Measurements from ENCODE around the gene RAB22A.

Gene RAB22A

DNA sequence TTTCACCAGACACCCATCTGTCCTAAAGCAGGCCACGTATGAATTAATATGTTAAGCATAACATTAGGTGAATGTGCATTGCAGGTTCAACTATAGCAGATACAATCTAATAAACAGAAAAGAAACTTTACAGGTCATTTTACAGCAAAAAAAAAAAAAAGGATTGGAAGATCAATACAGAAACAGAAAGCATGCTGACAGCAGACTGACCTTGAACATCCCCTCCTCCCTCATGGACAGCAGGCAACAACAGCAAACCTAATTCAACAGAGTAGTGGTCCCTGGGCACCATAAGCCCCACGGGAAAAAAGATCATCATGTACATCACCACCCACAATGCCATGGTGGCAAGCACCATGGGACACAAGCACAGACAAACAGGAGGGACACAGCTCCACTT lies 12.1 kb upstream of the RAB22A start:
- FAIRE-seq (peak; percentile 96), DNase-seq (ENCODE audit: insufficient read length, low spot score) (no peak)

DNA sequence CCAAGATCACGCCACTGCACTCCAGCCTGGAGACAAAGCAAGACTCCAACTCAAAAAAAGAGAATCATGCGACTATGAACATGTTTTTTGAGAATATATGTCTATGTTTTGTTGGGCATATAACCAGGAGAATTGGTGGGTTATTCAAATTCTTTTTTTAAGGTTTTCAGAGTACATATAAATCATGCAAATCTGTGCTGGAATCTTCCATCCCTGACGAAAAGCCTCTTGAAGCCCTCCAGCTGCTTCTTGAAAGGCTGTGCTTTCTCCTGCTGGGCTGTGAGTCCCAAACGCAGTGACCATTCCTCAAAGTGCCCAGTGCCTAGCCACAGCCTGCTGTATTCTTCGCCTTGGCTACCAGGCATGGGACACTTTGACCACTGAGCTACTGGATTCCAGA lies 9.2 kb upstream of the RAB22A start:
- DNase-seq (ENCODE audit: insufficient read length, low spot score): no peak
- FAIRE-seq: no peak

DNA sequence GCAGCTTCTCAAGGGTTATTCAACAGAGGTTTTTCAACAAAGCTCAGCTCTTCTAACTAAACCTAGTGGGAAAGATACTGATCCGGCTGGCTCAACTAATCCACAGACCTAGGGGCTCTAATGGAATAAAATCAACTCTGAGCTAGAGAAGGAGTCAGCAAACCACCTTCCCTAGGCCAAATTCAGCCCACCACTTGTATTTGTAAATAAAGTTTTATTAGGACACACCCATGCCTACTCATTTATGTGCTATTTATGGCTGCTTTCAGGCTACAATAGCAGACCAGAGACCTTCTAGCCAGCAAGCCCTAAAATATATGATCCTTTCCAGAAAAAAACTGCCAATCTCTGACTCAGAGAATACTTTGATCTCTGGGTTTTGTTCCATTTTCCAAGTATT lies 6.0 kb upstream of the RAB22A start:
- DNase-seq (ENCODE audit: insufficient read length, low spot score) (no peak), FAIRE-seq (peak; percentile 28)

DNA sequence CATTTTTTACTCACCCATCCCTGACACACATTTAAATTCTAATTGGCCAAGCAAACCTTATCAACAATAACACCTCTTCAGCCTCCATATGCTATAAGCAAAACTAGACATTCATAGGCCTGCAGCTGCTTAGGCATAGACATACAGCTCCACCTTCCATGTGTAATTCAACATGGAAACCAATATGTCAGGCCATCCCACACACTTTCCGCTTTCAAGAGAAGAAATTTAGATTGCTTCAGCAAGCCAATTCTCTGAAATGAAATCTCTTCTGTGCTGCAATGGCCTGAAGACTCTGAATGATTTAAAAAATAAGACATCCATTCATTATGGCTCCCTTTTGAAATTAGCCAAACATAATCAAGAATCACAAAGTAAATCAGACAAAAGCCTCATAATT lies 4.5 kb upstream of the RAB22A start:
- peak; percentile 86 for FAIRE-seq
- DNase-seq (ENCODE audit: insufficient read length, low spot score): no peak

DNA sequence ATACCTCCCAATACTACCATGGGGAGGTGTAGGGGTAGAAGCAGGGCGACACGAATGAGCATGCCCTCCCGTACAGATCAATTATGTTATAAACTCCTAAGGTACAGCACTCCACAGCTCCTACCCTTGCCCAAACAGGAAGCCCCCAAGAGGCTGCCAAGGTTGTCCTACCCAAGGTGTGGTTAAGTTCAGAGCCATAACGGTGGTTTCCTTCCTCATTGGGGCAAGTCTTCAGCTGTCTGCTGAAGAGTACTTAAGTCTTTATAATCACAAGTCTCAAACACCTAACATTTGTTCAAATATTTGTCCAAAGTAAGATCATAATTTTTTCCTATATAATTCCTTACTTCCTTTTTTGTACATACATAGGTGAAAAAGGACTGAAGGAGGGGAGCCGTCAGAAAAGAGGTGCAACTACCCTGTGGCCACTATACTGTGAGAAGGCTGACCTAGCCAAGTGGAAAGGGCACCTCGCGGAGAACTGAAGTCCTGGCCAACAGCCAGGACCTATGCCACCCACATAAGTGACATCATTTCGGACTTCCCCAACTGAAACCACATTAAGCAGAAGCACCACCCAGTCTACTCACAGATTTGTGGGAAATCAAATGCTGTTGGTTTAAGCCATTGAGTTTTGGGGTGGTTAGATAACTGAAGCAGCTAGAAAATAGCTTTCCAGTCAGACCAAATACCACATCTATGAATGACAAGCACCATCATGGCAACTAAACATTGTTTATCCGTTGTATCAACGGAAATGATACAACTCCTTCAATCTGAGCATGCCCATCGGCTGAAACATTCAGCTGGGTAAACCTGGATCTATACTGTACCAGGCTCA lies 2.9 kb upstream of the RAB22A start:
- DNase-seq (ENCODE audit: insufficient read length, low spot score) (peak; percentile 61), FAIRE-seq (peak; percentile 98)

DNA sequence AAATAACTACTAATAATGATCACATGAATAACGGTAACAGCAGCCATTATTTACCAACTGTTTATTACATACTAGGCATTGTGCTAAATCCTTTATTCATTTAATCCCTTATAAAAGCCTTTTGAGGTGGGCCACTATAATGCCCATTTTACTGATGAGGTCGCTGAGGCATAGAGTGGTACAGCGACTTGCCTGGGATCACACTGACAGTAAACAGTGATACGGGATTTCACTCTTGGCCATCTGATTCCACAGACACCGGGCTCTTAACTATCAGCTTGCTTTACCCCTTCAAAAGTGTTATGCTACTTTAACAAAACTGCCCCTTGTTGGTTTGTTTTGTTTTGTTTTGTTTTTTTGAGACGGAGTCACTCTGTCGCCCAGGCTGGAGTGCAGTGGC lies 2.2 kb upstream of the RAB22A start:
- DNase-seq (ENCODE audit: insufficient read length, low spot score) (no peak), FAIRE-seq (no peak)

DNA sequence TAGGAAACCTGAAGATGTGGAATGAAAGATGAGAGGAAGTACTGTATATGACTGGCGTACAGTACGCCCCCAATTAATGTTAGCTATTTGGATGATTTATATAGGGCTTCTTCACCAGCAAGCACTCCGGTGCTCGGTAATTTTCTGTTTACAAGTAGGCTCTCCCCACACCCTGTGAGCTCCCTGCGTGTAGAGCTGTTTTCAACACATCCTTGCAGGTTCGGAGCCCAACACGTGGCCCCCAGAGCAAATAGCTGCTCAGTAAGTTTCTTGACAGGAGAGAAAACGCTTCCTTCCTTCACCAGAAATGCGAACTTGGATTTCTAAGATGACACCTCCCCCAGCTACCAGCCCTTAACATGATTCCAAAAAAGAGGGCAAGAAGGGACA lies 1.2 kb upstream of the RAB22A start:
- FAIRE-seq (no peak), DNase-seq (ENCODE audit: insufficient read length, low spot score) (no peak)

DNA sequence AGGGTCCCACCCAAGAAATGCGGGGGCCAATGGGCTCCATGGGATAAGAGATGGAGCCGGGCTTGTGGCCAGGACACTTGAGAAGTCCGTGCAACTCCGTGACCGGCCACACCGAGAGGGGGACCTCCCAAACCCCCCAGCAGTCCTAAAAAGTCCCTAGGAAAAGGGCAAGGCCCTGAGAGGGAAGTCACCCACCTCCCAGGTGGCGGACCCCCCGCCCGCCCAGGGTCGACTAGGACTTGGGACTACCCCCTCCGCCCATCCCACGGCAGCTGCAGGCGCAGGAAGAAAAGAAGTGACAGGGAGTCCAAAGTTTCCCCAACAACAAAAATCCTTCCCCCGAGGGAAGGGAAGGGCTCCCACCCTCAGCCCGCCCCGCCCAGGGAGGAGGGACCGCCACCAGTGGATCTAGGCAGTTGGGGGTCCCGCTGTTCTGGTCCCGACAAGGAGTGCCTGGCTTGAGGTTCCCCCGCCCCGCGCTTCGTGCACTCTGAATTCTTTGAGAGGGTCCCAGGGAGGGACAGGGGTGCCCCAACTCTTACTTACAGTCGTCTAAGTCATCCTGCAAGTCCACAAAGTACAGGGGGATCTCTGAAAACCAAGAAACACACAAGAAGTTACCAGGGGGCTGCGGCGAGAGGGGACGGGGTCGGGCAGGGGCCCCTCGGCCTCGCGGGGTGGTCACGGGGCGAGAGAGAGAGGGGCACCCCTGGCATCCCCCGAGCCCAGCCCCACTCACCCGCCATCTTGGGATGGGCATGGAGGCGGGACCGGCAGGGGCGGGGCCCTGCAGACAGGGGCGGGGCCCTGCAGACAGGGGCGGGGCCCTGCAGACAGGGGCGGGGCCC lies 611 bp upstream of the RAB22A start:
- FAIRE-seq (peak; percentile 67), DNase-seq (ENCODE audit: insufficient read length, low spot score) (peak; percentile 94)

DNA sequence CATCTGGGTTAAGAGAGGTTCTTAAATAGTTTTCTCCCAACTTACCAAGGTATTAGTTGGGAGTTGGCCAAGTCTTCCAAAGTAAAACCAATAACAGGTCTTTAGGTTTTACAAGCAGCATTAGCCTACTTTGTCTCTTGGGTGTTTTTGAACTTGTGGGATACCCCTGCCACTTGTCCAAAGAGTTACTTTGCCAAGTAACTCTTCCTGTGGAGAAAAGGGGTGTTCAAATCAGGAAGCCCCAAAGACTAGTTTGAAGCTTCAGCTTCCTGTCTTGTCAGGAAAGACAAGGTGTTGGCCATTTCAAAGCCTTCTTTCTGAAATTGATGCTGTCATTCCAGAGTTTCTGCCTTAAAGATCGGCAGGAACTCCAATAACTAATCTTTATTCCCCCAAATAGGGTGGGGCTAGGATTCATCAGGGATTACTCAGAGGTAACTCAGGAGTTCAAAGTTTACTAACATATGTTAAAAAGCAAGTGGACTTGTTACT lies 822 bp downstream of the RAB22A start:
- DNase-seq (ENCODE audit: insufficient read length, low spot score): peak; percentile 43
- peak; percentile 49 for FAIRE-seq

DNA sequence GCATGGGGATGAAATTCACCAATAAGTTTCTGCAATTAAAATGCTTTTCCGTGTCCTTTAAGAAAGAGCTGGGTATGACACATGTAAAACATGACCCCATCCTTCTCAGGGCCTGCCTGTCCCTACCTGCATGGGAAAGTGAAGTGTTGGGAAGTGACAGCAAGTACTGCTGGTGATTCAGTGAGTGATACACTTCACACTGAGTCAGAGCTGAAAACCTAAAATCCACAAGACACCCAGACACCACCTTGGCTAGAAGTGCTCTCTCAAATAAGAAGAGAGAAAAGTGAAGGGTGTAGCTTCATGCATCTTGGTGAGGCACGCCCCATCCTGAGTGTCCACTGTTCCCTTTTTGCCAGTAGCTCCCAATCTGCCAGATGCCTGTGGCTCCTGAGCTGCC lies 3.3 kb downstream of the RAB22A start:
- DNase-seq (ENCODE audit: insufficient read length, low spot score): no peak
- FAIRE-seq: peak; percentile 85

DNA sequence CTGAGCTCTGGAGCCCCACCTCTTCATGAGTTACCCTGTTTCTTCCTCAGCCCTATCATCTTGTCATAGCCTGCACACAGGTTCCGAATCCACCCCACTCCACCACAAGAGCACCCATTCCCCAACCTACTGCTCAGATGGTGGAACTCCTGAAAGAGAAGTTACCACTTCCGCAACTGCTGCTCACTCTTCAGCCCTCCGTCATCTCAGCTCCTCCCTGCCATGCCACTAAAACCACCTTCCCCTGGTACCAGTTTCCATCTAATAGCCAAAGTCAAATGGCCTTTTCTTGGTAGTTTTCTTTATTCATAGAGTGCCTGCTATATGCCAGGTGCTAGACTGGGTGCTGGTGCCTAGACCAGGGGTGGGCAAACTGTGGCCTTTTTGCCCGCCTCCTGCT lies 3.9 kb downstream of the RAB22A start:
- FAIRE-seq (peak; percentile 63), DNase-seq (ENCODE audit: insufficient read length, low spot score) (no peak)

DNA sequence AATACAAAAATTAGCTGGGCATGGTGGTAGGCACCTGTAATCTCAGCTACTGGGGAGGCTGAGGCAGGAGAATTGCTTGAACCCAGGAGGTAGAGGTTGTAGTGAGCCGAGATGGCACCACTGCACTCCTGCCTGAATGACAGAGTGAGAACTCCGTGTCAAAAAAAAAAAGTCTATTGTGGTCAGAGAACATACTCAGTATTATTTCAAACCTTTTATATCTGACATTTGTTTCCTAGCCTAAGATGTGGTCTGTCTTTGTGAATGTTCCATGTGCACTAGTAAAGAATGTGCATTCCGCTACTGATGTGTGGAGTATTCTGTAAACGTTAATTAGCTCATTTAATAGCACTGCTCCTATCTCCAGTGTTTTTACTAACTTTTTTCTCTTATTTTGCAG lies 11.7 kb downstream of the RAB22A start:
- DNase-seq (ENCODE audit: insufficient read length, low spot score): no peak
- FAIRE-seq: peak; percentile 78

DNA sequence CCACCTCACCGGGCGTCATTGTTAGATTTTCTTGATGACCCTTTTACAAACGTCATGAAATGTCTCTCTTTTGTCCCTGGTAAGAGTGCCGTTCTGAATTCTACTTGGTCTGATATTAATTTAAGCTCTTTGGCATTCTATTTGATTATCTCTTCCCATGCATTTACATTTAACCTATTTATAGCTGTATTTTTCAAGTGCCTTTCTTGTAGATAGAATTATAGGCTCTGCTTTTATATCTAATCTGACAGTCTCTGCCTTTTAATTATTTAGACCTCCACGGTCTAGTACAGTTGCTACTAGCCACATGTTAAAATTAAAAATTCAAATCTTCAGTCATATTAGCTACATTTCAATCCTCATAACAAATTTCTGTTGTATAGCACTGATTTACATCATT lies 12.6 kb downstream of the RAB22A start:
- FAIRE-seq: no peak
- DNase-seq (ENCODE audit: insufficient read length, low spot score): no peak

DNA sequence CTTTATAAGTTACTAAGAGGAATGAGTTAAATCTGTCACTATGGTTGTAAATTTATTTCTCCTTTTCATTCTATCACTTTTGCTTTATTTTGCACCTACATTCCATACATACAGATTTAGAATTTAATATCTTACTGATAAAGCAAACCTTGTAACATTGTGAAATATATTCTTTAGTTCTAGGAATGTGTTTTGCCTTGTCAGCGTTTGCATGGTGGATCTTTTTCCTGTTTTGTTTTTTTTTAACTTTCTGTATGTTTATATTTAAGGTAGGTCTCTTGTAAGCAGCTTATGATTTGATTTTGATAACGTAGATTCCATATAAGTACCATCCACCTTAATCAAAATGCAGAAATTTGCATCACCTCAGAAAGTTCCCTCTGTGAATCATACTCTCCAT lies 16.4 kb downstream of the RAB22A start:
- FAIRE-seq: no peak
- DNase-seq (ENCODE audit: insufficient read length, low spot score): no peak

DNA sequence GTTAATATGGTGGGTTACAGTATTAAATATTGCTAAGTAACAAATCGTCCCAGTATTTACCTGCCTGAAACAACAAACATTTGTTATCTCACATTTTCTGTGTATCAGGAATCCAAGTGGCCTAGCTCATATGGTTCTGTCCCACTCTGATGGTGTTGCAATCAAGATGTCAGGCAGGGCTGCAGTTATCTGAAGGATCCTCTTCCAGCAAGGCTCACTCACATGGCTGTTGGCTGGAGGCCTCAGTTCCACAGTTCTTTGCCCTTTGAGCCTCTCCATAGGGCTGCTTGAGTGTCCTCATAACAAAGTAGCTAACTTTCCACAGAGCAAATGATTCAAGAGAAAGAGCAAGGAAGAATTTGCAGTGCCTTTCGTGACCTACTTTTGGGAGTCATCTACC lies 17.7 kb downstream of the RAB22A start:
- no peak for DNase-seq (ENCODE audit: insufficient read length, low spot score)
- peak; percentile 96 for FAIRE-seq

DNA sequence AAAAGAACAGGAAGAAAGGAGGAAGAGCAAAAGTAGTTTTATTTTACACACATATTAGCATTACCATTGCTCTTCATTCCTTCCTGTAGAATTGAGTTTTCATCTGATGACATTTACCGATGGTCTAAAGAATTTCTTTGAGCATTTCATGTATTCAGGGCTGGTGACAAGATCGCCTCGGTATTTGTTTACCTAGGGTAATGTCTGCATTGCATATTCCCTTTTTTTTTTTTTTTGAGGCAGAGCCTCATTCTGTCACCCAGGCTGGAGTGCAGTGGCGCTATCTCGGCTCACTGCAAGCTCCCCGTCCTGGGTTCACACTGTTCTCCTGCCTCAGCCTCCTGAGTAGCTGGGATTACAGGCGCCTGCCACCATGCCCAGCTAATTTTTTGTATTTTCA lies 19.3 kb downstream of the RAB22A start:
- DNase-seq (ENCODE audit: insufficient read length, low spot score) (no peak), FAIRE-seq (no peak)

DNA sequence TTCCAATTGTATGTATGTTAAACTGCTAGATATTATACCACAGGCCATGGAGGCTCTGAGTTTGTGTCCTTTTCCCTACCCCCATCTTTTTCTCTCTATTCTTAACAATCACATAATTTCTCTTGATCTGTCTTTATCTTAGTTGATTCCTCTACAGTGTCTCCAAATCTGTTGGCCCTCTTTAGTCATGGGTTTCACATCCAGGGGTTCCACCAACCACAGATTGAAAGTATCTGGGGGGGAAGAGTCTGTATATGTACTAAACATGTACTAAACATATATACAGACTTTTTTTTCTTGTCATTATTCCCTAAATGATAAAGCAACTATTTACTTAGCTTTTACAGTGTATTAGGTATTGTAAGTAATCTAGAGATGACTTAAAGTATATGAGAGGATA lies 20.2 kb downstream of the RAB22A start:
- peak; percentile 16 for FAIRE-seq
- no peak for DNase-seq (ENCODE audit: insufficient read length, low spot score)

DNA sequence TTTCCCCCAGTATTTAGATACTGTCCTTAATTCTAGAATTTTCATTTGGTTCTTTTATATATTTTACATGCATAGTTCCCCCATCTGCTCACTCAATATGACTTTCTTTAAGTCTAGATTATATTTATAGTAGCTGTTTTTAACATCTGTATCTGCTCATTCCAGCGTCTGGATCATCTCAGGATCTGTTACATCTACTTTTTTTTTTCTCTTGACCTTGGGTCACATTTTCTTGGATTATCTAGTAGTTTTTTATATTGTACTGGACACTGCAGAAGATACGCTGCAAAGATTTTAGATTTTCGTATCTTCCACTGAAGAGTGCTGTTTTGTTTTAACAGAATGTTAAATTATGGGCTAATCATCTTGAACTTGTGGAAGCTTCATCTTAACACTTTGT lies 20.7 kb downstream of the RAB22A start:
- FAIRE-seq: no peak
- DNase-seq (ENCODE audit: insufficient read length, low spot score): no peak

DNA sequence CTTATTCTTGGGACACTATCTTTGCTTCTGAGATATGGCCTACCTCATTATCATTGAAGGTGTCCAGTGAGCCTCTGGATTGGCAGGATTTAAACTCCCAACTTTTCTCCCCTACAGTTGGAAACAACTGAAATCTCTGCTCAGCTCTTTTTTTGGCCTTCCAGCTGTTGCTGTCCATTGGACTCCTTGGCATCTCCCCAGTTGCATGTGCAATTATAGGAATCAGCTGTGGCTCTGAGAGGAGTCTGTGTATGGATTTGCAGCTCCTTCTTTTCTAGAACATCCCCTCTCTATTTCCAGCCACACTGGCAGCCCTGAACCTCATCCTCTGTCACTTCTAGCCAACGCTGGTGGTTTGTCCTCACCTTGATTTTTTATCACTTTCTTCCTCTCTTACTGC lies 21.2 kb downstream of the RAB22A start:
- FAIRE-seq (peak; percentile 74), DNase-seq (ENCODE audit: insufficient read length, low spot score) (no peak)

DNA sequence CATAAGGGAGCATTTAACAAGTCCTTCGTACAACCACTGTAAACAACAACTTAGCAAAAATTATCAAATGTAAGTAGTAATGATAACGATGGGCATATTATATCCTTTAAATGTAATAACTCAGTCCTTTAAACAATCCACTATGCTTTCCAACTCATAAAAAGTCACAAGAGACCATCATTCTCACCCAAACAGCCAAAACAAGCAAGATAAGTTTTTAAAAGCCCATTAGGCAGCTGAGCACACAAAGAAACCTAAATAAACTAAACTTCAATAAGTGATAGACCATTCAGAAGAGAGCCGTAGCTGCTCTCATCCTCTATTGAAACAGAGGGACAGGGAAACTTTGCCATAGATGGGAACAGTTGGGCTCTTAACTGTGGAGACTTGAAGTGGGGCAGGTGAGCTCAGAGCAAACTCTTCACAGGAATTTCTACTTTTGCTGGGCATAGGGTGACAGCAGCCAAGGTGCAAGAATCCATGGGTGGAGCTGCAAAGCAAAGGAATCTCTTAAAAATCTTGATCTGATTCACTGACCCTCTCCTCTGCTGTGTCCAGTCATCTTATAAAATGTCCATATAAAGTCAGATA lies 22.5 kb downstream of the RAB22A start:
- FAIRE-seq (no peak), DNase-seq (ENCODE audit: insufficient read length, low spot score) (no peak)

DNA sequence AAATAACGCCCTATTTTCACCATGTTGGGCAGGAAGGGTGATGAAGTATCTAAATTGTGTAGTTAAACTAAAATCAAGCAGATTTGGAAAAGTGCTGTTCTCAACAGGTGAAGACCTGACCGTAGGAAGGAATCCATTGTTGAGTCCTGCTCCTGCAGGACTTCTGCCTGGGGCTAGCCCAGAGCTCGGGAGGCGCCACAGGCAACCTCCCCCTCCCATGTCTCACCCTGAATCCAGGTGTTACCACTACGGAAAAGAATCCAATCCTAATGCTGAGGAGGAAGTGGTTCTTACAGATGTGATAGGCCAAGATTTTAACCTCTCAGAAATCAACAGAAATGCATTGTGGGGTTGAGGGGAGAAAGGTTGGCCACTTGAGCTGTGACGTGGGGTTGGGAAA lies 30.2 kb downstream of the RAB22A start:
- DNase-seq (ENCODE audit: insufficient read length, low spot score): no peak
- no peak for FAIRE-seq
